HG03280 (cell line): ENCODE data around the gene GABRG3.

Experiments used
- ATAC-seq: cut with Tn5 transposase; IDR thresholded peaks from one replicate; pipeline ENCODE4 v1.9.1; 2021; ENCODE audit warnings: mild to moderate bottlenecking, moderate library complexity; ENCODE audit not compliant: unreplicated experiment

The GABRG3 gene

DNA sequence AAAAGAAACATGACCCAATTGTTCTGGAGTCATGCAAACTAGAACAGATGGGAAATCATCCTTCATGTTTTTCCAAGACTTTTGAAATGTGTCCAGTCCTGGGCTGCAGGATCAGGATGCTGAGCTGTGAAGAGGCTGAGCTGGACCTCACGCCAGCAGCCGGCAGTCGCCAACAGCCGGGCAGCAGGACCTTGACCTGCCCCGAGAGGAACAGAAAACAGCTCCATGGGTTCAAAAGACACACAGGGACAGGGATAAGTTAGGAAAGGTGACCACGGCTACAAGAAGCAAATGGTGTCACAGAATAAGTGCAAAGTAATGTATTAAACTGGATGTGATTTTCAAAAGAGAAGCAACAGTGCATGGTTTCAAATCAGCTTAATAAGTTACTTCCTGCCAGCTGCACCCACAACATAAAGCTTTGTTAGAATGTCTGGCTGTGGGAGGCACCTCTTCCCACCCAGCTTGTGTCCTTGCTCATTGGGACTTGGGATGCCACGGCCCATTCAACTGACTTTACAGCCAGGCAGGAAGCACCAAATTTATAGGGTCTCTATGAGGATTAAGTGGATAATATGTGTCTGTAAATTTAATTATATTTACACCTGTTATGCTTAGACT is 266.4 kb downstream of the GABRG3 start:
- ATAC-seq, result no peak

GRCh38 chr15:27238209-27238608 is 267.2 kb downstream of the GABRG3 start:
- ATAC-seq, result no peak

DNA sequence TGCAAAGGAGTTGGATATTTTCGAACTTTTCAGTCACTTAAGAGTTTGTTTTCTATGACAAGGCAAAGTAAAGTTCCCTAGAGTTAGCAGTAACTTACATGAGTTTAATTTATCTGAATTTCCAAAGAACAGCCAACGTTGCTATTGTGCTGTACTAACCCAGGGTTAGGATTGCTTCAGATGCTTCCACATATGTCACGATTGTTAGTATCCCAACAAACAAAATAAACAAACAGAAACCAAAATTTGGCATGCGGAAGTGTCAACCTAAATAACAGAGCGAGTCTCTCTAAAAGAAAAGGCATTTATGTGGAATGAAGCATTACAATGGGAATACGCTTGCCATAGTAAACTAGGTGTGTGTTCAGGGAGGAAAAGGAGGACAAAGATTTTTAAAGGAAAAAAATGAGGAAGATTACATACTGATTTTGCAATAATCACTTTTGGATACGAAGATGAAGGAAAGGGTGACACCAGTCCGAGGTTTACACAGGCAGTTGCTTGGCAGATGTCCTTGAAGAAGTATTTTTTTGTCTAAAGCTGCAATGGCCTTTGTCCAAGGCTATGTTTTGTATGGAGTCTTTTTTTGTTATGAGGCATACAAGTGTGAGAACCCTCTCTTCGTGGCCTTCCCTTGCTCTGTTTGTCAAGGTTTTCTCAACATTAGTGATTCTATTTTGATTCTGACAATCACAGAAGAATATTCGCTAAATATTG is 267.9 kb downstream of the GABRG3 start:
- ATAC-seq, result no peak

- ATAC-seq, result no peak
Measured at GRCh38 chr15:27241943-27242342, 271.0 kb downstream of the GABRG3 start.

DNA sequence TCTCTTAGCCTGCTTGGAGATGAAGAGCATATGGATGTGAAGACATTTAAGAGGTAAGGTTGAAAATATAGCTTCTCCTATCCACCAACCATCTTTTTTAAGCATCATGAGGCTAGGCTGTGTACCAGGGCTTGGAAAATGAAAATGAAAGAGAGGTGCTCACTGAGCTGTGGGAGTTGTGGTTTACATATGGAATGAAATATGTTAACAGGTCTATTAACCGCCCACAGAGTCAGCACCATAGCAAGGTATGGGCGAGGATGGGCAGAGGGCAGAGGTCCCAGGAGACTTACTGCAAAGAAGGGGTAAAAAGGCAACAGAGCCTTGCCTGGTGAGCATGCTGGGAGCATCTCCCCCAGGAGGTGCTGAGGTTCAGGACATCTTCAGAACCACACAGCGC is 273.1 kb downstream of the GABRG3 start:
- no peak for ATAC-seq

DNA sequence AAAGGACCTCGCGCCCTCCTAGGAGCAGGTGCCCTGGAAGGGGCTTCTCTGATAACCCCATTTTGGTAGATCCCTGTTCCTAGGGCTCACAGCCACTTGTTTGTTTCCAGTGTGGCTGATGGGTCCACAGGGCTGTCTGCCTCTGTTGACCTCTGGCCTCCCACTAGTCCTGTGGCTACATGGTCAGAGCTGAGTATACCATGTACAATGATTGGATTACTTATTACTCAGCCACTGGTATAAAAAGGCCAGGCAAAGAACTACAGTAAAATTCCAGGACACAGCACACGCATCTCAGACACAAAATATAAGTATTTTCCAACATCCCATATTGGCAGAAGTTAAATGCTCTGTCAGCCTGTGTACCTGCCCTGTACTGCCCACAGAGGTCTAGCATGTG is 277.3 kb downstream of the GABRG3 start:
- ATAC-seq, result no peak

DNA sequence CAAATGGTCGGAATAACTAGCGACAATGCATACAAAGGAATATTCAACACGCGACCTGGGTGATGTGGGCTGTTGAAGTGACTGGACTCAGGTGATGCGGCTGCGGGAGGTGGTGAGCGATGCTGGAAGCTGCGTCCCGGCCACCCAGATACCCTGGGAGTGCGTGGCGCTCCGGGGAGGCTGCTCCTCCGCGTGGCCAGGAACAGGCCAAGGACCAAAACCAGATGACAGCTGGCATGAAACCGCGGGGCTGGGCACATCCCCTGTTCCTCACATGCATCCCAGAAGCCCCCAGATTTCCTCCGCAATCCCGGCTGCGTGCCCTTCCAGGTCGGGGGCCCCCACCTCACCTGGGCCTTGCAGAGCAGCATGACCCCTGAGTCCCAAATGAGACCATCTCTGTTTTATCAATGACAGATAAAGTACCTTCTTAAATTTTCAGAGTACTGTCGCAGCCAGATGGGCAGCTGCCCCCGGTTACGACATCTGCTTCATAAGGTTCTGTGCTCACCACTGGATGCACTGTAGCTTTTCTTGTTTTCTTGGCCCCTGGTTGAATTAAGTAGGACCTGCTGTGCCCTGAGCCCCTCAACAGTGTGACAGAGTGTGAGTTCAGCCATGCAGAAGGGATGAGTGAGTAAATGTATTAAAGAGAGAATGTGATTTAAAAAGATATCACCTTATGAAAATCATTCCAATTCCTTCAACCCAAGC is 278.2 kb downstream of the GABRG3 start:
- no peak for ATAC-seq

- ATAC-seq, result no peak
Measured at GRCh38 chr15:27249760-27250109, 278.8 kb downstream of the GABRG3 start.

GRCh38 chr15:27250223-27250622 is 279.2 kb downstream of the GABRG3 start:
- no peak for ATAC-seq

DNA sequence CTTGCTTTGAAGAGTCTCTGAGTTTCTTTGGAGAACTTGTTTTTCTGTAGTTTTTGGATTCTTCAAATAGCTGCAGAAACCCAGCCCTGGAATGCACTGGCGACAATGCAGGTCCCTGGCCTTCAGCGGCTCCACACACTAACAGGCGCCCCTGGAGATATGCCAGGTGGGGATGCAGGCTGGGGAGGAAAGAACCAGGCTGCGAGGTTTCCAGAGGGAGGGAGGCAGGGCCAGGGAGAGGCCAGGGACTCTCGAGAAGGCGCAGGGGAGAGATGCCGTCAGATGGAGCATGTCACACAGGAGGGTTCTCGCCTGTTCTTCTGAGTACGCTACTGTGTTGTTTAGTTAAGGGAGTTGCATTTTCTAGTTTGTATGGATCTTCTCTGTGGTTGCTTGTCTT is 283.1 kb downstream of the GABRG3 start:
- ATAC-seq, result no peak

DNA sequence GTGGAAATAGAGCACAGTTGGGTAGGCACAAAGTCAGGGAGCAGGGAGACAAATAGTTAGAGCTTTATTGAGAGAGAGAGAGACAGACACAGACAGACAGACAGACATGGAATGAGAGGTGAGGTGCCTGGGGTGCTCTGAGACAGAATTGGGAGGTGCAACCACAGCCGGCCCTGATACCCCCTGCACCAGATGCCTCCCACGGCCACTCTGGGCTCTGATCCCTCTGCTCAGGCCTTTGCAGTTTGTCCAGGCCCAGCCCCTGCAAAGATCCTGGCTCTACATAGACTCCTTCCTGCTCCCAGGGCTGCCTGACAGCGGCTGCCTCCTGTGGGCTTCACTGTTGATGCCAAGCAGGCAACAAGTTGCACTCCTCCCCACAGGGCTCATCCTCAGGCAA is 283.8 kb downstream of the GABRG3 start:
- no peak for ATAC-seq

DNA sequence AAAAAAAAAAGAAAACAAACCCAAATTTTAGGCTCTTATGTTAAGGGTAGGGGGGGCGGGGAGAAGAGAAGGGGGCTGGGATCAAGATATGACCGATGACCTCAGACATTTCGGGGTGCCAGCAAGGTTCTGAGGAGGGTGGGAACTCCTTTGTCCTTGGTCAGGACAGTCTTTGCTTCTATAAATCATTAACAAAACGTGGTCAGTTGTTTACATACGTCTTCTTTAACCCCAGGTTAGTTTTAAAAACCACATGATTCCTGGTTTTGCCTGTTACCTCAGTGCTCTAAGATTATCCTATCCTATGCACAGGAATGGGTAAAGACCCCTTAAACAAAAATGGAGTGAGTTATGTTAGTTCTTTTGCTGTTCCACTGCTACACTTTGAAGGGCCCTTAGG is 285.5 kb downstream of the GABRG3 start:
- ATAC-seq, result no peak

DNA sequence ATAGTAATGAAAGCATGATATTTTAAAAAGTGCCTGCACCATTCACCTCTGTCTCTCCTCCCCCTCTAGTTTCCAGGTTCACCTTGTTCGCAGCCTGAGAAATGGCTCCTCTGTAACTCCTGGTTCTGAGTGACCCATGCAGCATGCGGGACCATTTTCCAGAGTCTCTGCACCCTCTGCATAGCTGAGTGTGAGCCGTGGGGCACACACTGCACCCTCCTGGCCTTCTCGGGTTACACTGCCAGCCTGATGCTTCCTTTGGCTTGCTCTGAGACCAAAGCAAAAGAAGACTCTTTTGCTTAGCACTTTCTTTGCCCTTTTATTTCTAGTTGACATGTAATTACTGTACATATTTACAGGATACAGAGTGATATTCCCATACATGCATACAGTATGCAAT is 287.3 kb downstream of the GABRG3 start:
- ATAC-seq, result no peak

GRCh38 chr15:27260523-27260922 is 289.5 kb downstream of the GABRG3 start:
- no peak for ATAC-seq

DNA sequence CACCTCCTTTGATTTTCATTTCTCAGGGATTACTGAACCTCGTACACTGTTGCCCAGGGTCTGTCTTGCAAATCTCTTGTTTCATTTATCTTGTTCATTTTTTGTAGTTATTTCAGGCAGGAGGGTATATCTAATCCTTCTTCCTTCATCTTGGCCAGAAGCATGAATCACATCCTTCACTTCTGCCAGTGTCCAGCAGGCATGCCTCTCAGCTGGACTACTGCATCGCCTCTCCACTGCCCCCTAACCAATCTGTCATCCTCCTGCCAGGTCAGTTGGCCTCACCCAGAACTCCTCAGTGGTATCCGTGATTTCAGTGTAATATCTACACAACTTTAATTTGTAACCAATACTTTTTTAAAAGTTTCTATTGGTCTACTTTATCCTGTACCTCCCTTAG is 297.9 kb downstream of the GABRG3 start:
- ATAC-seq, result no peak

DNA sequence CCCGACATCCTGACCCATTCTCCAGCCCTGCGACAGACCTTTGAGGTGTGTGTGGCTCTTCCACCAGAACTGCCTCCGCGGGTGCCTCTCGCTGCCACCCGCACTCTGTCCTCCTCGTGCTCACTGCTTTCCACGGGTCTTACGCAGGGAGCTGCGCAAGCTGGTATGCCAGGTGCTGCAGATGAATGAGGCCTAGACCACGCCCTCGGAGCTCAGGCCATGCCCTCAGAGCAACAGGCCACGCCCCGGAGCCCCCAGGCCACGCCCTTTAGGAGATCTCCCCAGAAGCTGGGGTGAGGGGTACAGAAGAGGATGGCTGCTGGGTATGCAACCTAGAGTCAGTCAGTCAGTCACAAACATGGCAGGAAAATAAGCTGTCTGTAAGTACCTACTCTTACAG is 300.3 kb downstream of the GABRG3 start:
- no peak for ATAC-seq

DNA sequence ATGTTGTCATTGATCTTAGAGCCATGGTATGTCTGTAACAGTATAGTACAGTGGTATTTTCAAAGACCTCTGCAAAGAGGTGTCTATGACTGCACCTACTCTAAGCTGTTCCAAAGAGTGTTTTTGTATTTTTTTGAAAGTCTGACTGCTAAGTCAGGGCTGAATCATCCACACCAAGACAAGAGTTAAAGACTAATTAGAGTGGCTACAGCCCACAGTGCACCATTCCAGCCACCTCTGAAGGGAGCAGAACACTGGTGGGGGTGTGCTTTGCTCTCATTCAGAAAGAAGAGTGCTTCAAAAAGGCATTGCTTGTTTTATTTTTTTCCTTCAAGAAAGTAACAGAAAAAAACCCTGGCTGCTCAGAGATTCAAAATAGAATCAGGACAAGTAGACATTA is 301.4 kb downstream of the GABRG3 start:
- no peak for ATAC-seq

DNA sequence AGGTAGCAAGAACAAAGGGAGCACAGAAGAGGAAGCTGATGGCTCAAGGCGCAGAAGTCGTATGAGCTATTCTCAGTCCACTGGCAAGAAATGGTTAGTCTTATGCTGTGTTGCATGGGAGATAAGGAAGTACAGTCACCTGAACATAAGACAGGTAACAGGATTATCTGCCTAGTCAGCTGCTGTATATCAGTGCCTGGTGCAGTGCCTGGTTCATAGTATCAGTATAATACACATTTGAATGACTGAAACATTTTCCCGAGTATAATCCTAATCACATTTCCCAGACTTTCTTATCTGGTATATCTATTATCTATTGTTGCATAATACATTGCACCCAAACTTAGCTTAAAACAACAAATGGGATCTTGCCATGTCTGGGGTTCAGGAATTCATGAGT is 302.5 kb downstream of the GABRG3 start:
- ATAC-seq, result no peak

DNA sequence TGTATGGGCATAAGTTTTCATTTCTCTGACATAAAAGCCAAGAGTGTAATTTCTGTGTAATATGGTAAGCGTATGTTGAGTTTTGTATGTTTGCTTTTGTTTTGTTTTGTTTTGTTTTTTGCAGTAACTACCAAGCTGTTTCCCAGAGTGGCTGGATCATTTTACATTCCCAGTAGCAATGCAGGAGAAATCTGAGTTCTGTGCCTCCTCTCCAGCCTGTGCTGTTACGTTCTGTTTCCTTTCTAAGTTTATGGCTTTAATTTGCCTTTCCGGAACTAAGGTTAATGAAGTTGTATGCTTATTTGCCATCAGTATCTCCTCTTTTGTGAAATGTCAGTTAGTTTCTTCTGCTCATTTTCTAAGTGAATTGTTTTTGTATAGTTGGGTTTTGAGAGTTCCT is 307.8 kb downstream of the GABRG3 start:
- ATAC-seq, result no peak

- ATAC-seq, result no peak
Measured at GRCh38 chr15:27292641-27293040, 321.7 kb downstream of the GABRG3 start.

DNA sequence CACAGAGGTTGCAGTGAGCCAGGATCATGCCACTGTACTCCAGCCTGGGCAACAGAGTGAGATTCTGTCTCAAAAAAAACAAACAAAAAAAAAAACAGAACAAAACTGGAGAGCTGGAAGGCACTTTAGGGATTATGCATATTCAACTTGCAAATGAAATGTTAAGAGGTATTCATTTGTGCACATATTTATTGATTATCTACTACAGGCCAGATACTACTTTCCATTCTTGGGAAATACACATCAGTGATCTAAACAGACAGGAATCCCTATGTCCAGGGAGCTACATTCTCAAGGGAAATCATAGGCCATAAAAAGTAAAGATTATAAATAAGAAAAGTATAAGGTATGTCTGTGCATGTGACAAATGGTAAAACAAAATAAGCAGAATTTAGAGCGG is 322.6 kb downstream of the GABRG3 start:
- ATAC-seq, result no peak

DNA sequence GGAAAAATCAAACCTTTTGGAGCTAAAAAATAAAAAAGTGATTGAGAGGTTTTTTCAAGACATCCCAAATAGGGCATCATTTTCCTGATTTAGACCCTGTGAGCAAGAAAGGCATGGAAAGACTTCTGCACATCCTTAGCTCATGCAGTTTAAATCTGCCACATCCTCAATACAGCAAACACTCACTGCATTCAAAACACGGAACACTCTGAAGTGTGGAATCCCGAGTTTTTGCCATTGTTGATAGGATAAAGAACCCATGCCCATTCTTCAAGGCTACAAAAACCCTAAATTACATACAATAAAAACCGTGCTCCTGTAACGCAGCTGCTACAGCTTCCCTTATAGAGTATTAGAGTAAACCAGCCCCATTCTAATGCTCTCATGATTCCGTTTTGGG is 346.8 kb downstream of the GABRG3 start:
- ATAC-seq, result no peak
